GM23248 (cell line): Measurements from ENCODE around the gene CCNH.

Source experiments
- EZH2 ChIP-seq: fragments of 200-600 bp; sonication (generic); IDR thresholded peaks from 2 replicates; pipeline ENCODE4 v1.6.1; 2018; ENCODE audit warnings: antibody characterized with exemption, mild to moderate bottlenecking; ENCODE audit not compliant: insufficient read depth, poor library complexity, severe bottlenecking
- EZH2phosphoT487 ChIP-seq: fragments of 200-600 bp; sonication (generic); IDR thresholded peaks from 2 replicates; pipeline ENCODE4 v1.6.1; 2018; ENCODE audit warnings: antibody characterized with exemption, moderate library complexity, mild to moderate bottlenecking, low read depth; ENCODE audit not compliant: insufficient read depth

DNA sequence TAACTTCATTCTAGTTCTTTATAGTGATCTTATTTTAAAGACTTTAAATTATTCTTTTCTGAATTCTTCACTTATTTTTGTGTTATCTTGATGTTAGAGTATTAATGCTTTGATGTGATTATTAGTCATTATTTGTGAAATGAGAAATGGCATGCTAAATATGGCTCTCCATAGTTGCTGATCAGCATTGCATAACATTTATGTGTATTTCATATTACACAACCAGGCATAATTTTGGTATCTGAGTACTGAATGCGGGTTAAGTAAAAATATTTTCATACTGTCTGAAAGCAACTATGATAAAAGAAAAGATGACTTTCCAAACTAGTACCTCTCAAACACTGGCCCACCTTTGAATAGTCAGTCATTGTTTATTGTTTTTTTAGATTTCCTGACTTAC, 41.1 kb upstream of the CCNH start:
- TF ChIP-seq EZH2 = no peak
- no peak for TF ChIP-seq EZH2phosphoT487
